ENCODE measurements around the gene BLOC1S6. TPM values are rescaled to one million over a fixed set of nuclear protein-coding genes. Genes with fewer than 3 reads are reported as not detected.

Gene BLOC1S6

DNA sequence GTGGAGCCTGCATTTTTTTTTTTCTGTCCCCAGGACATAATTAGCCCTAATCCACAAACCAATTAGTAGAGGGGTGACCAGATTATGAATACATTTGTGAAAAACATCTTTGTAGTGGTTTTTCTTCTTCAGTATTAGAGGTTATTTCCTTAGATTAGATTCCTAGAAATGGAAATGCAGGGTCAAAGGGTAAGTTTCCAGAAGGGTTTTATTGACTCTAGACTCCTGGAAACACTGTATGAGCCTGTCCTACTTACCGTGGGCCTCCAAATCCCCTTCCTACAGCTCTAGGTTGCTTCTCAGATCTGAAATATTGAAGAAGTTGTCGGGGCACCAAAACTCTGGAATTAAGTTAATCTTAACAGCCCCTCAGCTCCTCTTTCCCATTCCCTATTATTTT lies 70.1 kb downstream of the BLOC1S6 start:
- Histone ChIP-seq H3K9me3 (ENCODE audit: control insufficient read depth, low read length) (no peaks in the 10 kb centered on the region), H3K4me3 (ENCODE audit: insufficient read depth in 1 of 2, low read depth in 1 of 2, low read length in 2 of 2) (no peak overlapping the region), H2BK12ac (ENCODE audit: low read length in 2 of 2) (no peak overlapping the region), H4K8ac (ENCODE audit: low read length) (no peak overlapping the region), H2BK120ac (ENCODE audit: low read depth, low read length) (no peak overlapping the region), H3K4me1 (ENCODE audit: control insufficient read depth, insufficient read depth, low read depth, low read length) (peaks cover 2% of the 10 kb centered on the region), H2AFZ (ENCODE audit: low read depth, low read length) (no peak overlapping the region), H3K9ac (ENCODE audit: low read length) (no peak overlapping the region), H3K4me2 (ENCODE audit: low read length, poor library complexity, severe bottlenecking) (no peak overlapping the region), H3K36me3 (ENCODE audit: control insufficient read depth in 1 of 2, insufficient read depth in 2 of 2, low read depth in 1 of 2, low read length in 2 of 2) (peaks cover 7 to 31% of the 10 kb centered on the region in 2 experiments), H3K14ac (ENCODE audit: low read length in 2 of 2) (no peak overlapping the region), H2BK5ac (ENCODE audit: low read depth, low read length, poor library complexity, severe bottlenecking) (no peak overlapping the region), H3K27me3 (ENCODE audit: control insufficient read depth in 1 of 2, insufficient read depth in 1 of 2, low read length in 2 of 2) (no peaks in the 10 kb centered on the region), H4K91ac (ENCODE audit: low read length) (no peak overlapping the region), H2BK15ac (ENCODE audit: low read depth, poor library complexity, severe bottlenecking) (no peak overlapping the region), H3K23ac (ENCODE audit: low read length in 2 of 2) (no peak overlapping the region), H3K18ac (ENCODE audit: low read depth in 1 of 2, low read length in 2 of 2) (no peak overlapping the region), H3K79me1 (replicated peaks; ENCODE audit: low read length, poor library complexity, severe bottlenecking) (peaks cover 39% of the 10 kb centered on the region), H3K27ac (ENCODE audit: low read length, poor library complexity, severe bottlenecking) (no peak overlapping the region), H2AK5ac (ENCODE audit: low read length, severe bottlenecking) (no peak overlapping the region), H3K4ac (ENCODE audit: low read depth in 1 of 2, low read length in 2 of 2) (no peak overlapping the region)
- 83% methylated on average over 2 of the region's 2 CpGs for WGBS
- DNase-seq: no peak

DNA sequence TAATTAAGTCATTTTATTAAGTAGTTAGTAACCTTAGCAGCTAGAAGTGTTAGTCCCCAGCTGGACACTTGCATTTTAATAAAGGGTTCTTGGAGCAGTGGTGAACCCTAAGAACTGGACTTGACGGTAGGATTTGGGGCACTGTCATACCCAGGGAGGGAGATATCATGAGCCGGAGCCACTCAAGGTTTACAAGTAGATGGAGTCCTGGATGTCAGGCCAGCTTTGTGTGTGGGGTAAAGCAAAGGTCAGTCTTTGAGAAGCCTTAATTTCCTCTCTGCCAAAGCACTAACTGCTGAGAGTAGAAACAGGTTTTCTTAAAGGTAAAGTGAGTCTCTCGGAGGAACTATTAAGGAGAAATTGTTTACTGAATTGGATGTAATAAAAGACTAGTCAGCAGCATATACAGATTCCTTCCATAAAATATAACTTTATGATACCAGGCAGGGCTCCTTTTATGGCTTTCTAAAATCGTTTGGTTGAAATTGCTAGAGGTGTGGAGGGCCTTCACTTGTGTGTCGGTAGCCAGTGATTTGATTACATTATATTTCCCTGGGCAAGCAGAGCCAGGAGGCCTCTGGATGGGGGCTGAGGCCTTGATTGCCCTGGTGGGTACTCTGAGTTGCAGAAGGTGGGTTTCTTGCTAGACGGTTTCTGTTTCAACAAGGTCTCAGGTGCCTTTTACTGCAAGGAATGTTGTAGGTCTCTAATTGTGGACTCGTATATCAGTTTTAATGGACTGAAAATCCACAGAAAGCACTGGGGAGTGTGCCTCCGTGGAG lies 70.8 kb downstream of the BLOC1S6 start:
- WGBS: 77% methylated on average over 7 of the region's 8 CpGs
- no peak overlapping the region for H3K27ac ChIP-seq (ENCODE audit: low read length, poor library complexity, severe bottlenecking)

More for the DNA sequence above, 70.8 kb downstream of the BLOC1S6 start:
- Histone ChIP-seq H3K9ac (ENCODE audit: low read length) (no peak overlapping the region), H3K18ac (ENCODE audit: low read depth in 1 of 2, low read length in 2 of 2) (no peak overlapping the region), H3K27me3 (ENCODE audit: control insufficient read depth in 1 of 2, insufficient read depth in 1 of 2, low read length in 2 of 2) (no peaks in the 10 kb centered on the region), H2BK12ac (ENCODE audit: low read length in 2 of 2) (peak overlapping the region in 1 of 2 experiments; percentile 21), H2BK5ac (ENCODE audit: low read depth, low read length, poor library complexity, severe bottlenecking) (no peak overlapping the region), H3K9me3 (ENCODE audit: control insufficient read depth, low read length) (no peaks in the 10 kb centered on the region), H3K4me2 (ENCODE audit: low read length, poor library complexity, severe bottlenecking) (no peak overlapping the region), H3K79me1 (replicated peaks; ENCODE audit: low read length, poor library complexity, severe bottlenecking) (peaks cover 43% of the 10 kb centered on the region), H3K4me1 (ENCODE audit: control insufficient read depth, insufficient read depth, low read depth, low read length) (peaks cover 2% of the 10 kb centered on the region), H4K8ac (ENCODE audit: low read length) (no peak overlapping the region), H2BK15ac (ENCODE audit: low read depth, poor library complexity, severe bottlenecking) (no peak overlapping the region), H3K14ac (ENCODE audit: low read length in 2 of 2) (no peak overlapping the region), H3K23ac (ENCODE audit: low read length in 2 of 2) (no peak overlapping the region), H3K4me3 (ENCODE audit: insufficient read depth in 1 of 2, low read depth in 1 of 2, low read length in 2 of 2) (no peak overlapping the region), H3K4ac (ENCODE audit: low read depth in 1 of 2, low read length in 2 of 2) (no peak overlapping the region), H2AK5ac (ENCODE audit: low read length, severe bottlenecking) (no peak overlapping the region), H2BK120ac (ENCODE audit: low read depth, low read length) (no peak overlapping the region), H3K36me3 (ENCODE audit: control insufficient read depth in 1 of 2, insufficient read depth in 2 of 2, low read depth in 1 of 2, low read length in 2 of 2) (peaks cover 12 to 38% of the 10 kb centered on the region in 2 experiments), H4K91ac (ENCODE audit: low read length) (no peak overlapping the region), H2AFZ (ENCODE audit: low read depth, low read length) (no peak overlapping the region)
- DNase-seq: no peak

Small RNA genes within 50 kb of the gene (small RNA-seq; reads per million reads assigned to genes)
- gene DPPA5P2 (ENCODE audit: low read depth): not detected
- gene RF00019 (ENCODE audit: low read depth): not detected

Data from mesenchymal stem cell (in vitro differentiated cells and primary cell).